ENCODE measurements around the gene OR2T29.

OR2T29 gene

GRCh38 chr1:248597589-248597988 lies 35.0 kb upstream of the OR2T29 start, which contains the start of gene OR2T10:
TSS of gene OR2T10 (minus strand) at chr1:248597700. CDS start at chr1:248593768, 3,932 bp downstream.
- no peak within 1 kb of the TSS for H3K27ac ChIP-seq (ENCODE audit: low read length)
- no peaks in the 10 kb centered on the region for H3K27me3 ChIP-seq (replicated peaks; ENCODE audit: insufficient read depth, low read length)
- H3K36me3 ChIP-seq (replicated peaks; ENCODE audit: insufficient read depth, low read length) = no peaks in the 10 kb centered on the region

GRCh38 chr1:248596615-248597014 lies 34.0 kb upstream of the OR2T29 start:
- Histone ChIP-seq H3K4me1 (ENCODE audit: low read length) (no peaks in the 10 kb centered on the region), H3K4me2 (ENCODE audit: low read depth, low read length) (no peak overlapping the region), H4K20me1 (ENCODE audit: insufficient read depth, low read length) (no peaks in the 10 kb centered on the region), H2AFZ (ENCODE audit: low read length) (no peak overlapping the region), H3K79me2 (ENCODE audit: low read length) (no peaks in the 10 kb centered on the region), H3F3A (ENCODE audit: insufficient read depth, low read length) (no peaks in the 10 kb centered on the region), H3K9me3 (replicated peaks; ENCODE audit: insufficient read depth, low read length) (no peaks in the 10 kb centered on the region), H3K27me3 (replicated peaks; ENCODE audit: insufficient read depth, low read length) (no peaks in the 10 kb centered on the region), H3K9ac (ENCODE audit: low read length) (no peak overlapping the region), H3K27ac (ENCODE audit: low read length) (no peak overlapping the region), H3K4me3 (ENCODE audit: low read length) (no peak overlapping the region), H3K9me2 (replicated peaks; ENCODE audit: insufficient read depth, low read length) (no peaks in the 10 kb centered on the region), H3K36me3 (replicated peaks; ENCODE audit: insufficient read depth, low read length) (no peaks in the 10 kb centered on the region)
- DNase-seq = no peak
- TF ChIP-seq, protein P1, sequence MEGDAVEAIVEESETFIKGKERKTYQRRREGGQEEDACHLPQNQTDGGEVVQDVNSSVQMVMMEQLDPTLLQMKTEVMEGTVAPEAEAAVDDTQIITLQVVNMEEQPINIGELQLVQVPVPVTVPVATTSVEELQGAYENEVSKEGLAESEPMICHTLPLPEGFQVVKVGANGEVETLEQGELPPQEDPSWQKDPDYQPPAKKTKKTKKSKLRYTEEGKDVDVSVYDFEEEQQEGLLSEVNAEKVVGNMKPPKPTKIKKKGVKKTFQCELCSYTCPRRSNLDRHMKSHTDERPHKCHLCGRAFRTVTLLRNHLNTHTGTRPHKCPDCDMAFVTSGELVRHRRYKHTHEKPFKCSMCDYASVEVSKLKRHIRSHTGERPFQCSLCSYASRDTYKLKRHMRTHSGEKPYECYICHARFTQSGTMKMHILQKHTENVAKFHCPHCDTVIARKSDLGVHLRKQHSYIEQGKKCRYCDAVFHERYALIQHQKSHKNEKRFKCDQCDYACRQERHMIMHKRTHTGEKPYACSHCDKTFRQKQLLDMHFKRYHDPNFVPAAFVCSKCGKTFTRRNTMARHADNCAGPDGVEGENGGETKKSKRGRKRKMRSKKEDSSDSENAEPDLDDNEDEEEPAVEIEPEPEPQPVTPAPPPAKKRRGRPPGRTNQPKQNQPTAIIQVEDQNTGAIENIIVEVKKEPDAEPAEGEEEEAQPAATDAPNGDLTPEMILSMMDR (IDR thresholded peaks at IDR 0.05; ENCODE audit: low read length) = no peak
- TF ChIP-seq EZH2 (optimal IDR thresholded peaks at IDR 0.05; ENCODE audit: low read depth, low read length) (no peak), EZH2phosphoT487 (IDR thresholded peaks at IDR 0.05; ENCODE audit: low read length) (no peak)

More at GRCh38 chr1:248597589-248597988, 35.0 kb upstream of the OR2T29 start, which contains the start of gene OR2T10:
- Histone ChIP-seq H2AFZ (ENCODE audit: low read length) (no peak within 1 kb of the TSS), H3K4me2 (ENCODE audit: low read depth, low read length) (no peak within 1 kb of the TSS), H3K4me3 (ENCODE audit: low read length) (no peak within 1 kb of the TSS), H4K20me1 (ENCODE audit: insufficient read depth, low read length) (no peaks in the 10 kb centered on the region), H3K79me2 (ENCODE audit: low read length) (no peaks in the 10 kb centered on the region), H3K9ac (ENCODE audit: low read length) (no peak within 1 kb of the TSS), H3K9me3 (replicated peaks; ENCODE audit: insufficient read depth, low read length) (no peaks in the 10 kb centered on the region), H3K9me2 (replicated peaks; ENCODE audit: insufficient read depth, low read length) (no peaks in the 10 kb centered on the region), H3K4me1 (ENCODE audit: low read length) (no peaks in the 10 kb centered on the region), H3F3A (ENCODE audit: insufficient read depth, low read length) (no peaks in the 10 kb centered on the region)
- TF ChIP-seq, protein P1 (IDR thresholded peaks at IDR 0.05; ENCODE audit: low read length) = no peak
- TF ChIP-seq EZH2 (optimal IDR thresholded peaks at IDR 0.05; ENCODE audit: low read depth, low read length) (no peak), EZH2phosphoT487 (IDR thresholded peaks at IDR 0.05; ENCODE audit: low read length) (no peak)
- no peak for DNase-seq

DNA sequence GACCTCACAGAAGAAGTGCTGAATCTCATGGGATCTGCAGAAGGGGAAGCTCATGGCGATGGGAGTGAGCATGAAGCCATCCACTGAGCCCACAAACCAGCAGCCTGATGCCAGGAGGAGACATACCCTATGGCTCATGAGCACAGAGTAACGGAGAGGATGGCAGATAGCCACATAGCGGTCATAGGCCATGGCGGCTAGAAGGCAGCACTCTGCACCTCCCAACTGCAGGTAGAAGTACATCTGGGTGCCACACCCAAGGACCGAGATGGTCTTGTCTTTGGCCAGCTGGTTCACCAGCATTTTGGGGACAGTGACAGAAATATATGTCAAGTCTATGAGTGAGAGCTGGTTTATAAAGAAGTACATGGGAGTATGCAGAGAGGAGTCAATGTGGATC lies 30.7 kb upstream of the OR2T29 start:
- Histone ChIP-seq H3K36me3 (replicated peaks; ENCODE audit: insufficient read depth, low read length) (no peaks in the 10 kb centered on the region), H2AFZ (ENCODE audit: low read length) (no peak overlapping the region), H3F3A (ENCODE audit: insufficient read depth, low read length) (no peaks in the 10 kb centered on the region), H3K4me1 (ENCODE audit: low read length) (no peaks in the 10 kb centered on the region), H3K4me2 (ENCODE audit: low read depth, low read length) (no peak overlapping the region), H4K20me1 (ENCODE audit: insufficient read depth, low read length) (no peaks in the 10 kb centered on the region), H3K9me3 (replicated peaks; ENCODE audit: insufficient read depth, low read length) (no peaks in the 10 kb centered on the region), H3K9me2 (replicated peaks; ENCODE audit: insufficient read depth, low read length) (no peaks in the 10 kb centered on the region), H3K4me3 (ENCODE audit: low read length) (no peak overlapping the region), H3K27ac (ENCODE audit: low read length) (no peak overlapping the region), H3K79me2 (ENCODE audit: low read length) (no peaks in the 10 kb centered on the region), H3K9ac (ENCODE audit: low read length) (no peak overlapping the region), H3K27me3 (replicated peaks; ENCODE audit: insufficient read depth, low read length) (no peaks in the 10 kb centered on the region)
- no peak for DNase-seq
- TF ChIP-seq EZH2 (optimal IDR thresholded peaks at IDR 0.05; ENCODE audit: low read depth, low read length) (no peak), EZH2phosphoT487 (IDR thresholded peaks at IDR 0.05; ENCODE audit: low read length) (no peak)
- TF ChIP-seq, protein P1 (IDR thresholded peaks at IDR 0.05; ENCODE audit: low read length) = no peak

Data from MM.1S (cell line).